GM06990 (cell line): ENCODE results near the gene NGLY1.

ENCODE experiments used
- DNase-seq: peaks from one replicate; pipeline ENCODE4 v3.0.0-alpha.2; 2011; ENCODE audit not compliant: insufficient read length; ENCODE audit errors: extremely low read depth
- H3K27me3 ChIP-seq: replicated peaks from 2 replicates; pipeline ENCODE4 v1.6.0; 2011; ENCODE audit warnings: low read length; ENCODE audit not compliant: control insufficient read depth, insufficient read depth
- H3K36me3 ChIP-seq: 2 replicates; pipeline ENCODE4 v1.5.1; 2011; ENCODE audit warnings: low read length; ENCODE audit not compliant: control insufficient read depth, insufficient read depth
- H3K4me3 ChIP-seq: replicated peaks from 2 replicates; pipeline ENCODE4 v1.5.1; 2011; ENCODE audit warnings: low read depth, mild to moderate bottlenecking, control low read depth, low read length
- CTCF ChIP-seq: IDR thresholded peaks from 2 replicates; pipeline ENCODE4 v1.5.1; 2011; ENCODE audit warnings: low read length, control low read depth, mild to moderate bottlenecking, inconsistent platforms; ENCODE audit not compliant: insufficient read depth, poor library complexity, severe bottlenecking

Gene NGLY1

DNA sequence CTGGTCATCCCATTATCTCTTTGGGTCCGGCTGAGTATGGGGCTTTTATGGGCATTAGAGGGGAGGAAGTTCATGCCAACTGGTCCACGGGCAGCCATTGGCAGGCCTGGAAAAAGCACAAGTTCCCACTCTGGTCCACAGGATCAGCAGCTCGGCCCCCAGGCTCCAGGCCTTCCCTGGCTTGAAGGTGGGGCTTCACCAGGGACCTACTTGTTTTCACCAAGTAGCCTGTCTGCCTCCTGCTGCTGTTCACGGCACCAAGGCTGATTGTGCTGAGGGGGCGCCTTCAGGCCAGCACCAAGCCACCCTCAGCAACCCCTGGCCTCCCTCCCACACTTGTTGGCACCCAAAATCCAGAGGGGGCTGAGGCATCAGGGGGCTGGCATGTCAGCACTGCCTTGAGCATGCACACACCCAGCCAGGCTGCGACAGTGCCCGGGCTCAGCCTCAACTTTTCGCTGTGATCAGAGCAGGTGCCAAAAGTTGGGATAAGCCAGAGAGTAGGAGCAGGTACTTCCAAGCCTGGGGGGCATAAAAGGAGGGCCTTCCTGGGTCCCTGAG, 109.4 kb downstream of the NGLY1 start:
- no peaks in the 10 kb centered on the region for H3K27me3 ChIP-seq
- TF ChIP-seq CTCF, result no peak
- no peaks in the 10 kb centered on the region for H3K36me3 ChIP-seq
- DNase-seq, result no peak
- no peak overlapping the region for H3K4me3 ChIP-seq
